CD4-positive, alpha-beta T cell (primary cell): ENCODE measurements around the gene GAB1. TPM values are rescaled to one million over a fixed set of nuclear protein-coding genes. Genes with fewer than 3 reads are reported as not detected.

ENCODE experiments used
- ATAC-seq: fragments of 200-7000 bp; cut with Tn5 transposase; one replicate; pipeline ENCODE4 v1.10.0; 2022; ENCODE audit warnings: mild to moderate bottlenecking; ENCODE audit not compliant: poor library complexity
- CTCF ChIA-PET: fragments of 350-600 bp; sonication (Branson Sonifier 250); formaldehyde crosslinking; loops from one replicate; lab custom pipeline; 2021; ENCODE audit warnings: antibody characterized with exemption, inconsistent platforms; lab: Charles Lee
- POLR2A ChIA-PET: fragments of 350-600 bp; sonication (Branson Sonifier 250); formaldehyde crosslinking; loops from one replicate; lab custom pipeline; 2021; ENCODE audit warnings: antibody characterized with exemption, inconsistent platforms; lab: Charles Lee
- DNase-seq, 14 experiments: peaks; one replicate each; pipeline ENCODE4 v3.0.0-alpha.2; 2013 to 2020; ENCODE audit warnings: mixed read lengths in 2 of 14
- H3K27ac ChIP-seq, 2 donors: one replicate each; pipeline versions ENCODE4 v1.5.1 to v1.7.0; 2013; ENCODE audit warnings: low read length in 2 of 2, low read depth in 1 of 2, mild to moderate bottlenecking in 1 of 2
- H3K27me3 ChIP-seq, 2 experiments: 1 replicate in 1 of 2; 2 replicates in 1 of 2; pipeline versions ENCODE4 v1.6.1 to v1.7.0; 2013; ENCODE audit warnings: low read length in 2 of 2, control low read depth in 1 of 2, mild to moderate bottlenecking in 1 of 2, moderate library complexity in 1 of 2; ENCODE audit not compliant: insufficient read depth in 2 of 2, control insufficient read depth in 1 of 2
- H3K36me3 ChIP-seq: one replicate; pipeline ENCODE4 v1.6.1; 2013; ENCODE audit warnings: low read length, control low read depth; ENCODE audit not compliant: insufficient read depth
- H3K4me1 ChIP-seq: one replicate; pipeline ENCODE4 v1.6.1; 2013; ENCODE audit warnings: low read length, control low read depth; ENCODE audit not compliant: insufficient read depth
- H3K4me3 ChIP-seq: one replicate; pipeline ENCODE4 v1.5.1; 2013; ENCODE audit warnings: mild to moderate bottlenecking, low read length, moderate library complexity
- H3K9me3 ChIP-seq, 2 experiments: 1 replicate in 1 of 2; 2 replicates in 1 of 2; pipeline versions ENCODE4 v1.6.1 to v1.7.0; 2013; ENCODE audit warnings: low read length in 2 of 2, mild to moderate bottlenecking in 2 of 2, control low read depth in 1 of 2, moderate library complexity in 1 of 2; ENCODE audit not compliant: control insufficient read depth in 1 of 2, insufficient read depth in 1 of 2
- H3K27ac Mint-ChIP-seq: one replicate; pipeline ENCODE4 v1.8.0; 2020; ENCODE audit warnings: mixed read lengths
- H3K27me3 Mint-ChIP-seq: one replicate; pipeline ENCODE4 v1.8.0; 2021; ENCODE audit warnings: mixed read lengths
- H3K36me3 Mint-ChIP-seq: one replicate; pipeline ENCODE4 v1.8.0; 2021; ENCODE audit warnings: low read depth, mixed read lengths
- H3K4me1 Mint-ChIP-seq: one replicate; pipeline ENCODE4 v1.8.0; 2021; ENCODE audit warnings: low read depth, mixed read lengths
- H3K4me3 Mint-ChIP-seq: one replicate; pipeline ENCODE4 v1.8.0; 2020; ENCODE audit warnings: mild to moderate bottlenecking, mixed read lengths
- H3K9me3 Mint-ChIP-seq: one replicate; pipeline ENCODE4 v1.8.0; 2020; ENCODE audit warnings: mixed read lengths
- intact Hi-C, 2 experiments: fragments of 100-400 bp; cut with DNase I in 1 of 2; cut with micrococcal nuclease in 1 of 2; formaldehyde crosslinking; loops; one replicate each; pipeline versions ENCODE4 v1.15.1 to v1.9.0; 2023 to 2025; cut with DNase I, micrococcal nuclease
- total RNA-seq, 174 experiments: library from RNA in 2 of 174; stranded (reverse) in 2 of 174; gene quantifications; one replicate each; pipeline ENCODE4 v1.2.3 and lab custom pipeline; 2021 to 2026
- TF ChIP-seq, protein P1 (sequence below): fragments of 200-600 bp; IDR thresholded peaks from one replicate; pipeline ENCODE4 v1.8.0; 2022; ENCODE audit warnings: antibody characterized with exemption, mild to moderate bottlenecking

Gene GAB1
- total RNA-seq, 2 experiments from 2014 or later, result 0.27 to 0.64 TPM

- Mint-ChIP-seq H3K27ac (no peak overlapping the region), H3K4me3 (no peak overlapping the region), H3K27me3 (peaks cover 8% of the 10 kb centered on the region), H3K36me3 (no peaks in the 10 kb centered on the region), H3K4me1 (no peaks in the 10 kb centered on the region), H3K9me3 (no peaks in the 10 kb centered on the region)
- H3K36me3 ChIP-seq, result no peaks in the 10 kb centered on the region
- no peaks in the 10 kb centered on the region for H3K4me1 ChIP-seq
- no peak for DNase-seq
- no peak overlapping the region for H3K27ac ChIP-seq
- no peak for ATAC-seq
- H3K9me3 ChIP-seq, result no peaks in the 10 kb centered on the region
- ChIA-PET CTCF (no interaction called here), POLR2A (no interaction called here)
- intact Hi-C loops, result no loop called here
- TF ChIP-seq, protein P1, sequence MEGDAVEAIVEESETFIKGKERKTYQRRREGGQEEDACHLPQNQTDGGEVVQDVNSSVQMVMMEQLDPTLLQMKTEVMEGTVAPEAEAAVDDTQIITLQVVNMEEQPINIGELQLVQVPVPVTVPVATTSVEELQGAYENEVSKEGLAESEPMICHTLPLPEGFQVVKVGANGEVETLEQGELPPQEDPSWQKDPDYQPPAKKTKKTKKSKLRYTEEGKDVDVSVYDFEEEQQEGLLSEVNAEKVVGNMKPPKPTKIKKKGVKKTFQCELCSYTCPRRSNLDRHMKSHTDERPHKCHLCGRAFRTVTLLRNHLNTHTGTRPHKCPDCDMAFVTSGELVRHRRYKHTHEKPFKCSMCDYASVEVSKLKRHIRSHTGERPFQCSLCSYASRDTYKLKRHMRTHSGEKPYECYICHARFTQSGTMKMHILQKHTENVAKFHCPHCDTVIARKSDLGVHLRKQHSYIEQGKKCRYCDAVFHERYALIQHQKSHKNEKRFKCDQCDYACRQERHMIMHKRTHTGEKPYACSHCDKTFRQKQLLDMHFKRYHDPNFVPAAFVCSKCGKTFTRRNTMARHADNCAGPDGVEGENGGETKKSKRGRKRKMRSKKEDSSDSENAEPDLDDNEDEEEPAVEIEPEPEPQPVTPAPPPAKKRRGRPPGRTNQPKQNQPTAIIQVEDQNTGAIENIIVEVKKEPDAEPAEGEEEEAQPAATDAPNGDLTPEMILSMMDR, result no peak
- no peaks in the 10 kb centered on the region for H3K27me3 ChIP-seq
- H3K4me3 ChIP-seq, result no peak overlapping the region
Measured at GRCh38 chr4:143386812-143387211, 50.1 kb downstream of the GAB1 start.

GRCh38 chr4:143389579-143390195 is 53.0 kb downstream of the GAB1 start:
- no peaks in the 10 kb centered on the region for H3K9me3 Mint-ChIP-seq
- Histone ChIP-seq H3K4me1 (no peaks in the 10 kb centered on the region), H3K27me3 (no peaks in the 10 kb centered on the region), H3K4me3 (no peak overlapping the region), H3K9me3 (no peaks in the 10 kb centered on the region), H3K36me3 (no peaks in the 10 kb centered on the region), H3K27ac (no peak overlapping the region)
- TF ChIP-seq, protein P1, result no peak
- no peak overlapping the region for H3K27ac Mint-ChIP-seq
- no peaks in the 10 kb centered on the region for H3K36me3 Mint-ChIP-seq
- intact Hi-C loops, result no loop called here
- DNase-seq (no peak), ATAC-seq (no peak)
- H3K4me3 Mint-ChIP-seq, result no peak overlapping the region
- peaks cover 8% of the 10 kb centered on the region for H3K27me3 Mint-ChIP-seq
- no peaks in the 10 kb centered on the region for H3K4me1 Mint-ChIP-seq
- POLR2A ChIA-PET, result no interaction called here
- CTCF ChIA-PET, result no interaction called here

GRCh38 chr4:143390764-143391163 is 54.1 kb downstream of the GAB1 start:
- Mint-ChIP-seq H3K4me3 (no peak overlapping the region), H3K9me3 (no peaks in the 10 kb centered on the region), H3K27ac (no peak overlapping the region), H3K27me3 (peaks cover 8% of the 10 kb centered on the region), H3K36me3 (no peaks in the 10 kb centered on the region), H3K4me1 (no peaks in the 10 kb centered on the region)
- H3K4me3 ChIP-seq, result no peak overlapping the region
- intact Hi-C loops, result no loop called here
- H3K9me3 ChIP-seq, result no peaks in the 10 kb centered on the region
- ChIA-PET POLR2A (no interaction called here), CTCF (no interaction called here)
- DNase-seq (no peak), ATAC-seq (no peak)
- TF ChIP-seq, protein P1, result no peak
- H3K27me3 ChIP-seq, result no peaks in the 10 kb centered on the region
- H3K27ac ChIP-seq, result no peak overlapping the region
- no peaks in the 10 kb centered on the region for H3K36me3 ChIP-seq
- no peaks in the 10 kb centered on the region for H3K4me1 ChIP-seq
